Astrocyte (in vitro differentiated cells and primary cell): Measurements from ENCODE around the gene MRNIP. TPM values are rescaled to one million over a fixed set of nuclear protein-coding genes. Genes with fewer than 3 reads are reported as not detected.

ENCODE experiments used
- DNase-seq: peaks from one replicate; pipeline ENCODE4 v3.0.0-alpha.2; 2010; ENCODE audit warnings: low read depth
- FAIRE-seq: peaks from 2 replicates; lab custom pipeline; 2011; peaks lifted over from hg19 to GRCh38; lab: Jason Lieb, UNC
- H2AFZ ChIP-seq: 2 replicates; pipeline ENCODE4 v1.6.0; 2012; ENCODE audit warnings: low read depth, low read length, inconsistent platforms
- H3K27ac ChIP-seq: 2 replicates; pipeline ENCODE4 v1.5.1; 2011; ENCODE audit warnings: low read depth, low read length, inconsistent platforms
- H3K27me3 ChIP-seq: 2 replicates; pipeline ENCODE4 v1.6.0; 2011; ENCODE audit warnings: low read length, inconsistent platforms; ENCODE audit not compliant: insufficient read depth
- H3K36me3 ChIP-seq: 2 replicates; pipeline ENCODE4 v1.5.1; 2011; ENCODE audit warnings: low read length, inconsistent platforms; ENCODE audit not compliant: insufficient read depth
- H3K4me1 ChIP-seq: 2 replicates; pipeline ENCODE4 v1.5.1; 2011; ENCODE audit warnings: low read length, inconsistent platforms; ENCODE audit not compliant: insufficient read depth
- H3K4me2 ChIP-seq: 2 replicates; pipeline ENCODE4 v1.6.0; 2012; ENCODE audit warnings: low read length, inconsistent platforms
- H3K4me3 ChIP-seq: 2 replicates; pipeline ENCODE4 v1.5.1; 2011; ENCODE audit warnings: low read depth, mild to moderate bottlenecking, low read length, inconsistent platforms; ENCODE audit not compliant: insufficient read depth
- H3K79me2 ChIP-seq: 2 replicates; pipeline ENCODE4 v1.6.0; 2012; ENCODE audit warnings: mild to moderate bottlenecking, low read length, inconsistent platforms; ENCODE audit not compliant: insufficient read depth
- H3K9ac ChIP-seq: 2 replicates; pipeline ENCODE4 v1.6.0; 2012; ENCODE audit warnings: mild to moderate bottlenecking, low read length, inconsistent platforms
- H3K9me3 ChIP-seq: 2 replicates; pipeline ENCODE4 v1.5.1; 2012; ENCODE audit warnings: low read depth, mild to moderate bottlenecking, low read length, inconsistent platforms; ENCODE audit not compliant: insufficient read depth
- H4K20me1 ChIP-seq: 2 replicates; pipeline ENCODE4 v1.6.0; 2012; ENCODE audit warnings: low read length, inconsistent platforms; ENCODE audit not compliant: insufficient read depth
- H3K27ac Mint-ChIP-seq: one replicate; pipeline ENCODE4 v1.8.0; 2021; ENCODE audit warnings: mild to moderate bottlenecking, mixed read lengths; ENCODE audit not compliant: unreplicated experiment
- H3K27me3 Mint-ChIP-seq: one replicate; pipeline ENCODE4 v1.8.0; 2021; ENCODE audit warnings: low read depth, mixed read lengths; ENCODE audit not compliant: unreplicated experiment
- H3K36me3 Mint-ChIP-seq: one replicate; pipeline ENCODE4 v1.8.0; 2021; ENCODE audit warnings: low read depth, mixed read lengths; ENCODE audit not compliant: unreplicated experiment
- H3K4me1 Mint-ChIP-seq: one replicate; pipeline ENCODE4 v1.8.0; 2021; ENCODE audit warnings: low read depth, mixed read lengths; ENCODE audit not compliant: unreplicated experiment
- H3K4me3 Mint-ChIP-seq: one replicate; pipeline ENCODE4 v1.8.0; 2021; ENCODE audit warnings: mild to moderate bottlenecking, moderate library complexity, mixed read lengths; ENCODE audit not compliant: unreplicated experiment
- H3K9me3 Mint-ChIP-seq: one replicate; pipeline ENCODE4 v1.8.0; 2021; ENCODE audit warnings: mild to moderate bottlenecking, mixed read lengths; ENCODE audit not compliant: unreplicated experiment
- EZH2 ChIP-seq: IDR thresholded peaks from 2 replicates; pipeline ENCODE4 v1.6.1; 2012; ENCODE audit warnings: mild to moderate bottlenecking, low read length, inconsistent platforms; ENCODE audit not compliant: insufficient read depth
- total RNA-seq: library from RNA; stranded (reverse); gene quantifications from 2 replicates; pipeline ENCODE4 v1.2.1, GENCODE V29; 2021
- TF ChIP-seq, protein P1 (sequence below): IDR thresholded peaks from 2 replicates; pipeline ENCODE4 v1.5.1; 2011; ENCODE audit warnings: low read depth, mild to moderate bottlenecking, inconsistent platforms, low read length, moderate library complexity; ENCODE audit not compliant: insufficient read depth

The MRNIP gene
- total RNA-seq, 1 donor from 2014 or later, result 20.7 TPM

- H3K4me2 ChIP-seq, result no peak overlapping the region
- Mint-ChIP-seq H3K4me1 (peaks cover 3% of the 10 kb centered on the region), H3K9me3 (no peaks in the 10 kb centered on the region), H3K27me3 (no peaks in the 10 kb centered on the region), H3K36me3 (peaks cover 15% of the 10 kb centered on the region), H3K27ac (no peak overlapping the region), H3K4me3 (no peak overlapping the region)
- no peaks in the 10 kb centered on the region for H3K9me3 ChIP-seq
- H2AFZ ChIP-seq, result no peak overlapping the region
- FAIRE-seq (no peak), DNase-seq (no peak)
- no peaks in the 10 kb centered on the region for H3K4me1 ChIP-seq
- no peak overlapping the region for H3K9ac ChIP-seq
- H3K27me3 ChIP-seq, result no peaks in the 10 kb centered on the region
- peaks cover 70% of the 10 kb centered on the region for H4K20me1 ChIP-seq
- peaks cover 61% of the 10 kb centered on the region for H3K79me2 ChIP-seq
- no peak overlapping the region for H3K27ac ChIP-seq
- peaks cover 22% of the 10 kb centered on the region for H3K36me3 ChIP-seq
- H3K4me3 ChIP-seq, result no peak overlapping the region
- TF ChIP-seq, protein P1, sequence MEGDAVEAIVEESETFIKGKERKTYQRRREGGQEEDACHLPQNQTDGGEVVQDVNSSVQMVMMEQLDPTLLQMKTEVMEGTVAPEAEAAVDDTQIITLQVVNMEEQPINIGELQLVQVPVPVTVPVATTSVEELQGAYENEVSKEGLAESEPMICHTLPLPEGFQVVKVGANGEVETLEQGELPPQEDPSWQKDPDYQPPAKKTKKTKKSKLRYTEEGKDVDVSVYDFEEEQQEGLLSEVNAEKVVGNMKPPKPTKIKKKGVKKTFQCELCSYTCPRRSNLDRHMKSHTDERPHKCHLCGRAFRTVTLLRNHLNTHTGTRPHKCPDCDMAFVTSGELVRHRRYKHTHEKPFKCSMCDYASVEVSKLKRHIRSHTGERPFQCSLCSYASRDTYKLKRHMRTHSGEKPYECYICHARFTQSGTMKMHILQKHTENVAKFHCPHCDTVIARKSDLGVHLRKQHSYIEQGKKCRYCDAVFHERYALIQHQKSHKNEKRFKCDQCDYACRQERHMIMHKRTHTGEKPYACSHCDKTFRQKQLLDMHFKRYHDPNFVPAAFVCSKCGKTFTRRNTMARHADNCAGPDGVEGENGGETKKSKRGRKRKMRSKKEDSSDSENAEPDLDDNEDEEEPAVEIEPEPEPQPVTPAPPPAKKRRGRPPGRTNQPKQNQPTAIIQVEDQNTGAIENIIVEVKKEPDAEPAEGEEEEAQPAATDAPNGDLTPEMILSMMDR, result no peak
- TF ChIP-seq EZH2, result no peak
Measured at GRCh38 chr5:179901915-179902762, 43.5 kb upstream of the MRNIP start.

GRCh38 chr5:179901462-179901861, 42.8 kb upstream of the MRNIP start:
- Mint-ChIP-seq H3K4me3 (no peak overlapping the region), H3K36me3 (peaks cover 15% of the 10 kb centered on the region), H3K27ac (no peak overlapping the region), H3K9me3 (no peaks in the 10 kb centered on the region), H3K4me1 (peaks cover 3% of the 10 kb centered on the region), H3K27me3 (no peaks in the 10 kb centered on the region)
- Histone ChIP-seq H3K4me1 (no peaks in the 10 kb centered on the region), H3K4me3 (no peak overlapping the region), H3K36me3 (peaks cover 22% of the 10 kb centered on the region), H3K79me2 (peaks cover 54% of the 10 kb centered on the region), H3K9ac (no peak overlapping the region), H3K9me3 (no peaks in the 10 kb centered on the region), H3K27ac (no peak overlapping the region), H4K20me1 (peaks cover 63% of the 10 kb centered on the region), H2AFZ (no peak overlapping the region), H3K27me3 (no peaks in the 10 kb centered on the region), H3K4me2 (no peak overlapping the region)
- FAIRE-seq, result no peak
- TF ChIP-seq, protein P1, result no peak
- no peak for TF ChIP-seq EZH2
- DNase-seq, result no peak

DNA sequence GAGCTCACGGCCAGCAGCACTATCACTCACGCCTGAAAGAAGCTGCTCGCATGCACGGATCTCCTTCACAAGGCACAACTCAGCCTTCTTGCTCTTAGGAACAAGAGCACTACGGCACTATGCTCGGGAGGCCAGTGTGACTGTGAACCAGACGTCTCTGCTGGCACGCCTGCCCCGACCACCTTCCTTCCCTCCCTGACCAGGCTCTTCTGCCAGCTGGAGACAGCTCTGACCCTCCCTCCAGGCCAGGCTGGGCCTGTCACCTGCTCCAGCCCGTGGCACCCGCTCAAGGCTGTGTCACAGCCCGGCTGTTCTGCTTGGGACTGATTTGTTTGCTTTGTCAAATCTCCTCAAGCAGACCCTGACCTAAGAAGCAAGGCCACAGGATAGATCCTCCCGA, 42.1 kb upstream of the MRNIP start:
- Histone ChIP-seq H4K20me1 (peaks cover 56% of the 10 kb centered on the region), H3K27ac (no peak overlapping the region), H3K4me1 (no peaks in the 10 kb centered on the region), H3K27me3 (no peaks in the 10 kb centered on the region), H3K4me3 (no peak overlapping the region), H3K4me2 (no peak overlapping the region), H3K9me3 (no peaks in the 10 kb centered on the region), H3K9ac (no peak overlapping the region), H3K79me2 (peaks cover 46% of the 10 kb centered on the region), H2AFZ (no peak overlapping the region), H3K36me3 (peaks cover 22% of the 10 kb centered on the region)
- H3K27ac Mint-ChIP-seq, result no peak overlapping the region
- FAIRE-seq (no peak), DNase-seq (no peak)
- TF ChIP-seq, protein P1, result no peak
- TF ChIP-seq EZH2, result no peak
- H3K4me1 Mint-ChIP-seq, result no peaks in the 10 kb centered on the region
- H3K36me3 Mint-ChIP-seq, result peaks cover 15% of the 10 kb centered on the region
- no peak overlapping the region for H3K4me3 Mint-ChIP-seq
- H3K27me3 Mint-ChIP-seq, result no peaks in the 10 kb centered on the region
- no peaks in the 10 kb centered on the region for H3K9me3 Mint-ChIP-seq
